ENCODE measurements around the gene LSAMP. TPM values are rescaled to one million over a fixed set of nuclear protein-coding genes. Genes with fewer than 3 reads are reported as not detected.

LSAMP gene
- total and polyA plus RNA-seq, 4 experiments from 2014 or later, result not detected

DNA sequence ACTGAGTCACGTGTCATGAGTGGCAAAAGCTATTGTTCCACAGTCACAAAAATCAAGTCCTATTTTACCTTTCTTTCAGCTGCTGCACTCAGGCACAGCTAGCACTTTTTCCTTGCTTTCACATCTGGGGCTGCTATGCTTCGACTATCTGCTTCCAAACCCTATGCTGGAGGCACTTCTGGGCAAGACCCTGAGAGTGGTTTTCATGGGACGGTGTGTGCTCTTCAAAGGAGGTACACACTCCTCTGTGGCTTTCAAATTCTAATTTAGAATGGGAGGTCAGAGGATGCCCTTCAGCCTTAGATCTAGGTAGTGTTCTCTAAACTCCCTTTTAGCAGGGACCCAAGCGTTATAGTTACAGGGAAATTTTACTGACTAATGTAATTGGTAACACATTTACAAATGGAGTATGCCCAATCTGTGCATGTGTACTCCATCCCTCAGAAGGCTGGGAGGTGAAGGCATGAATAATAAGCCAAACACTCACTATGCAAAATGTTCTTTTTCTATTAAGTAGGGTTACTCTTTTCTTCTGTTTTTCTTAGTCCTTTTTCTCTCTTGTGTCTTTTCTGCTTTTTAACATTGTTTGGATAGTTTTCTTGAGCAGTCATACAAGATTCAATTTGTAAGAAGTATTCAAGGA lies 188.3 kb downstream of the LSAMP start:
- H3K27ac Mint-ChIP-seq, result no peak overlapping the region
- Histone ChIP-seq H3K4me3 (ENCODE audit: low read length in 2 of 2) (no peak overlapping the region), H3K36me3 (ENCODE audit: insufficient read depth, low read length) (no peaks in the 10 kb centered on the region), H3K27ac (ENCODE audit: low read depth, low read length) (no peak overlapping the region), H3K27me3 (ENCODE audit: insufficient read depth, low read length) (no peaks in the 10 kb centered on the region), H3K4me1 (ENCODE audit: insufficient read depth, low read length) (no peaks in the 10 kb centered on the region), H3K9me3 (ENCODE audit: control insufficient read depth in 1 of 2, low read length in 2 of 2) (no peaks in the 10 kb centered on the region)
- CTCF ChIA-PET (ENCODE audit: partially characterized antibody), result no interaction called here
- H3K36me3 Mint-ChIP-seq, result no peaks in the 10 kb centered on the region
- H3K27me3 Mint-ChIP-seq, result no peaks in the 10 kb centered on the region
- POLR2A ChIA-PET (ENCODE audit: partially characterized antibody), result no interaction called here
- H3K4me1 Mint-ChIP-seq, result no peaks in the 10 kb centered on the region
- intact Hi-C loops (cut with micrococcal nuclease), result no loop called here
- H3K4me3 Mint-ChIP-seq, result no peak overlapping the region
- DNase-seq, result no peak
- peaks cover 0 to 2% (median 0%) of the 10 kb centered on the region in 8 donors for H3K9me3 Mint-ChIP-seq

DNA sequence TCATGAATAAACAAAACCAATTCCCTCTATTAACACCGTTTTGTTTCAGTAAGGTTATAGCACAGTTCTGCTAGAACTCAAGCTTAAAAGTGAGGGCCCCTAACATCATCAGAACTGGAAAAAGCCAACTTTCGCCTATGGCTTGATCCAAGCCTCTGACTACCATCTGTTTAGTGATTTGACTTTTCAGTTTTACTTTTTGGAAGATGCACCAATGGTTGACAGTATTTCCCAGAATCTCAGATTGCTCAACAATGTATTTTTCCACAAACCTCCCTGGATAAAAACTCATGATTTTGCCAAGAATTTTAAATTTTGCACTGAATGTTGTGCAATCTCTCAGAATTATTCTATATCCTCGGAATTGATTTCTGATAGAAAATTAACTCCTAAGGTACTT lies 190.7 kb downstream of the LSAMP start:
- H3K27ac Mint-ChIP-seq, result no peak overlapping the region
- Histone ChIP-seq H3K4me1 (ENCODE audit: insufficient read depth, low read length) (no peaks in the 10 kb centered on the region), H3K27me3 (ENCODE audit: insufficient read depth, low read length) (no peaks in the 10 kb centered on the region), H3K36me3 (ENCODE audit: insufficient read depth, low read length) (no peaks in the 10 kb centered on the region), H3K27ac (ENCODE audit: low read depth, low read length) (no peak overlapping the region), H3K9me3 (ENCODE audit: control insufficient read depth in 1 of 2, low read length in 2 of 2) (no peaks in the 10 kb centered on the region), H3K4me3 (ENCODE audit: low read length in 2 of 2) (no peak overlapping the region)
- no peaks in the 10 kb centered on the region for H3K27me3 Mint-ChIP-seq
- DNase-seq, result no peak
- H3K36me3 Mint-ChIP-seq, result no peaks in the 10 kb centered on the region
- POLR2A ChIA-PET (ENCODE audit: partially characterized antibody), result no interaction called here
- no peak overlapping the region for H3K4me3 Mint-ChIP-seq
- H3K4me1 Mint-ChIP-seq, result no peaks in the 10 kb centered on the region
- H3K9me3 Mint-ChIP-seq, result peaks cover 0 to 2% (median 0%) of the 10 kb centered on the region in 8 donors
- CTCF ChIA-PET (ENCODE audit: partially characterized antibody), result no interaction called here
- intact Hi-C loops (cut with micrococcal nuclease), result no loop called here

DNA sequence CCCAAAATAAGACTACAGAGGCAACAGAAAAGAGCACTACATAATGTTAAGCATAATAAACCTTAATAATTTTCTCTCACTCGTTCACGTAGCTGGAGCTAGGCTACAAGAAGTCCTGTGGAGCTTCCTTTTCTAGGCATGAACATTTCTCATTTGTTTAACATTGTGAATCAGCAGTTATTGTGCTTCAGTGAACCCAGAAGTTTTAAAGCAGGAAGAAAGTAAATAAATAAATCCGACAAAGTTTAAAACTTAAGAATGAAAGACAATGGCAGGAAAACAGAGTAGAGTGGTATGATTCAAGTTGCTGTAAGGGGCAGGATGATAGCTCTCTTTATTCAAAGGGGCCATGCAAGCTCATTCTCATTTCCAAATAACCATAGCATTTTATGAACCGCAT lies 191.8 kb downstream of the LSAMP start:
- no peaks in the 10 kb centered on the region for H3K4me1 ChIP-seq (ENCODE audit: insufficient read depth, low read length)
- H3K36me3 Mint-ChIP-seq, result no peaks in the 10 kb centered on the region
- no peak overlapping the region for H3K27ac Mint-ChIP-seq
- H3K9me3 ChIP-seq (ENCODE audit: control insufficient read depth in 1 of 2, low read length in 2 of 2), result no peaks in the 10 kb centered on the region
- no peak overlapping the region for H3K4me3 Mint-ChIP-seq
- no peaks in the 10 kb centered on the region for H3K36me3 ChIP-seq (ENCODE audit: insufficient read depth, low read length)
- H3K27ac ChIP-seq (ENCODE audit: low read depth, low read length), result no peak overlapping the region
- POLR2A ChIA-PET (ENCODE audit: partially characterized antibody), result no interaction called here
- no peaks in the 10 kb centered on the region for H3K27me3 Mint-ChIP-seq
- H3K4me1 Mint-ChIP-seq, result no peaks in the 10 kb centered on the region
- H3K4me3 ChIP-seq (ENCODE audit: low read length in 2 of 2), result no peak overlapping the region
- H3K9me3 Mint-ChIP-seq, result peaks cover 0 to 2% (median 0%) of the 10 kb centered on the region in 8 donors
- H3K27me3 ChIP-seq (ENCODE audit: insufficient read depth, low read length), result no peaks in the 10 kb centered on the region
- CTCF ChIA-PET (ENCODE audit: partially characterized antibody), result no interaction called here
- DNase-seq, result no peak
- intact Hi-C loops (cut with micrococcal nuclease), result no loop called here

DNA sequence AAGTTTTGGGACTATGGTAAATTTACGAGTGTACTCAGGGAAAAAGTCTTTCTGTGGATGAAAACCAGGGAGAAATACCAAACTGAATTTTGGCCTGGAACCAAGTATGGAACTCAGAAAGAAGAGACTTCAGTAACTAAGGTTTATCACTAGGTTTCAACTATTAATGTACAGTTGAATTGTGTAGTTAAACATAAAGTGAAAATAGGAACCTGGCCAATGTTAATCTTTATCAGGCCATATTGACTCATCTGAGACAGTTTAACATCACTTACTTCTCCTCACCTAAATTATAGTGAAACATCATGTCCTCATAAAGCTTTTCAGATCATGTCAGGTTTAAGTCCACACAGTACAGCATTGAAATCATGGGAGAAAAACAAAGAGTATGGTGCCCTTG lies 197.7 kb downstream of the LSAMP start:
- POLR2A ChIA-PET (ENCODE audit: partially characterized antibody), result no interaction called here
- CTCF ChIA-PET (ENCODE audit: partially characterized antibody), result no interaction called here
- Mint-ChIP-seq H3K27ac (no peak overlapping the region), H3K36me3 (no peaks in the 10 kb centered on the region), H3K27me3 (no peaks in the 10 kb centered on the region), H3K9me3 (peaks cover 0 to 1% (median 0%) of the 10 kb centered on the region in 8 donors), H3K4me3 (no peak overlapping the region), H3K4me1 (no peaks in the 10 kb centered on the region)
- Histone ChIP-seq H3K4me3 (ENCODE audit: low read length in 2 of 2) (no peak overlapping the region), H3K4me1 (ENCODE audit: insufficient read depth, low read length) (no peaks in the 10 kb centered on the region), H3K9me3 (ENCODE audit: control insufficient read depth in 1 of 2, low read length in 2 of 2) (no peaks in the 10 kb centered on the region), H3K36me3 (ENCODE audit: insufficient read depth, low read length) (no peaks in the 10 kb centered on the region), H3K27ac (ENCODE audit: low read depth, low read length) (no peak overlapping the region), H3K27me3 (ENCODE audit: insufficient read depth, low read length) (no peaks in the 10 kb centered on the region)
- intact Hi-C loops (cut with micrococcal nuclease), result no loop called here
- no peak for DNase-seq

DNA sequence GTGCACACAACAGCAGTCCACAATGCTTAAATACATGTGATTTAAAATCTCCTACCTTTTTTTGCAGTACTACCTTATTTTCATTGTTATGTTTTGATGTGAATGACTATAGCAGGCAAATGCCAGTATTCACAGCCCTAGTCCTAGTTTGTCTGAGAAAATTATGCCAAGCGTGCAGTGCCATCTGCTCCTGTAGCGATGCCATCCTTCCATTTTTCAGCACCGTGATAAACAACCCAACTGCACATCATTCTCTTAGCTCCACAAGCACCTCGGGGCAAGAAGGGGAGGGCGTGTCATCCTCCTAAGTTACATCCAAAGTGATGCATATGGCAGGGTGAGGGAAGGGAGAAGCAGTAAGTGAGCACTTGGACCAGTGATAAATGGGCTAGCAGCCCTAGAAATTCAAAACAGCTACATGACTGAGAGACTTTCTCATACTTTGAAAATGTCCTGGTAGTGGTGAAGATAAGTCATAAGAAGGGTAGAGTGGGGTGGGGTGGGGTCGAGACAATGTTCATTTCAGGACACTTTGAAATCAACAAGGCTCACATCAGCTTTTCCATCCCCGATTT lies 198.8 kb downstream of the LSAMP start:
- H3K27me3 Mint-ChIP-seq, result no peaks in the 10 kb centered on the region
- Histone ChIP-seq H3K4me1 (ENCODE audit: insufficient read depth, low read length) (no peaks in the 10 kb centered on the region), H3K4me3 (ENCODE audit: low read length in 2 of 2) (no peak overlapping the region), H3K36me3 (ENCODE audit: insufficient read depth, low read length) (no peaks in the 10 kb centered on the region), H3K27ac (ENCODE audit: low read depth, low read length) (no peak overlapping the region), H3K9me3 (ENCODE audit: control insufficient read depth in 1 of 2, low read length in 2 of 2) (no peaks in the 10 kb centered on the region), H3K27me3 (ENCODE audit: insufficient read depth, low read length) (no peaks in the 10 kb centered on the region)
- ChIA-PET POLR2A (ENCODE audit: partially characterized antibody) (no interaction called here), CTCF (ENCODE audit: partially characterized antibody) (no interaction called here)
- H3K4me3 Mint-ChIP-seq, result no peak overlapping the region
- H3K9me3 Mint-ChIP-seq, result peaks cover 0 to 1% (median 0%) of the 10 kb centered on the region in 8 donors
- intact Hi-C loops (cut with micrococcal nuclease), result no loop called here
- no peak overlapping the region for H3K27ac Mint-ChIP-seq
- DNase-seq, result no peak
- H3K36me3 Mint-ChIP-seq, result no peaks in the 10 kb centered on the region
- no peaks in the 10 kb centered on the region for H3K4me1 Mint-ChIP-seq

DNA sequence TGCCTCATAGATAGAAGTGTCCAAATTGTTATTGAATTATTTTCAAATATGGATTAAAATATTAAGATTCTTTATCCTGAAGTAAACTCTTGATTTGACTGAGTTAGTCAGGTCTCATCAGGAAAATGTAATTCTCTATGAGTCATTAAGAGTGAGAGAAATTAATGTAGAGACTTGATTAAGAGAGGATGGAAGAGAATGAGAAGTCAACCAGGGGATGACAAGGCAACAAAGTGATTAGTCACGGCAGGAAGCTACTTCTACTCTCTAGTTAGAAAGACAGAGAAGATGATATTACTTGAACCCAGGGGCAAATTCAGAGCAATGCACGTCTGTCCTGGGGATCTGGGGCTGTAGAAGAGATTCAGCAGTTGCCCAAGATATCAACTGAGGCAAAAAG lies 202.5 kb downstream of the LSAMP start:
- H3K4me3 Mint-ChIP-seq, result no peak overlapping the region
- H3K36me3 Mint-ChIP-seq, result no peaks in the 10 kb centered on the region
- CTCF ChIA-PET (ENCODE audit: partially characterized antibody), result no interaction called here
- DNase-seq, result no peak
- POLR2A ChIA-PET (ENCODE audit: partially characterized antibody), result no interaction called here
- no peaks in the 10 kb centered on the region for H3K36me3 ChIP-seq (ENCODE audit: insufficient read depth, low read length)
- no peaks in the 10 kb centered on the region for H3K27me3 Mint-ChIP-seq
- H3K4me1 Mint-ChIP-seq, result no peaks in the 10 kb centered on the region
- H3K9me3 ChIP-seq (ENCODE audit: control insufficient read depth in 1 of 2, low read length in 2 of 2), result no peaks in the 10 kb centered on the region
- intact Hi-C loops (cut with micrococcal nuclease), result no loop called here
- H3K27me3 ChIP-seq (ENCODE audit: insufficient read depth, low read length), result no peaks in the 10 kb centered on the region
- no peak overlapping the region for H3K4me3 ChIP-seq (ENCODE audit: low read length in 2 of 2)
- no peaks in the 10 kb centered on the region for H3K4me1 ChIP-seq (ENCODE audit: insufficient read depth, low read length)
- H3K27ac Mint-ChIP-seq, result no peak overlapping the region
- no peak overlapping the region for H3K27ac ChIP-seq (ENCODE audit: low read depth, low read length)
- no peaks in the 10 kb centered on the region for H3K9me3 Mint-ChIP-seq

DNA sequence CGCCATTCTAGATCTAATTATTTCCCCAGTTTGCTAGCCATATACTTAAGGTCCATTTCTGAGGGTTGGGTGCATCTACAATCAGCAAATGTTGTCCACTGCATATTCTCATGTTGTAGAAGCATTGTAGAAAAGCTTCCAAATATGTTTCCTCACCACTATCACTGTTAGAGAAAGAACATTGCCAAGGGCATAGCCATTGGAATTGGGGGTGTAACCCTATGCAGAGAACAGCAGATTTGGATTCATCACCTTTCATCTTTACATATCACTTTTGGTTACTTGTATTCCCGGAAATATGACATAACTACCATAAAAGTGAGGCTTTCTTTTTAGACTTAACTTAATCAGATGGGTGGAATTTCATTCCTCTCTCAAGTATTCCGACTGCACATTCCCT lies 203.6 kb downstream of the LSAMP start:
- ChIA-PET POLR2A (ENCODE audit: partially characterized antibody) (no interaction called here), CTCF (ENCODE audit: partially characterized antibody) (no interaction called here)
- Histone ChIP-seq H3K27ac (ENCODE audit: low read depth, low read length) (no peak overlapping the region), H3K27me3 (ENCODE audit: insufficient read depth, low read length) (no peaks in the 10 kb centered on the region), H3K4me1 (ENCODE audit: insufficient read depth, low read length) (no peaks in the 10 kb centered on the region), H3K36me3 (ENCODE audit: insufficient read depth, low read length) (no peaks in the 10 kb centered on the region), H3K4me3 (ENCODE audit: low read length in 2 of 2) (no peak overlapping the region), H3K9me3 (ENCODE audit: control insufficient read depth in 1 of 2, low read length in 2 of 2) (no peaks in the 10 kb centered on the region)
- H3K36me3 Mint-ChIP-seq, result no peaks in the 10 kb centered on the region
- no peak overlapping the region for H3K27ac Mint-ChIP-seq
- no peaks in the 10 kb centered on the region for H3K9me3 Mint-ChIP-seq
- no peaks in the 10 kb centered on the region for H3K4me1 Mint-ChIP-seq
- H3K27me3 Mint-ChIP-seq, result no peaks in the 10 kb centered on the region
- no peak for DNase-seq
- intact Hi-C loops (cut with micrococcal nuclease), result no loop called here
- H3K4me3 Mint-ChIP-seq, result no peak overlapping the region

DNA sequence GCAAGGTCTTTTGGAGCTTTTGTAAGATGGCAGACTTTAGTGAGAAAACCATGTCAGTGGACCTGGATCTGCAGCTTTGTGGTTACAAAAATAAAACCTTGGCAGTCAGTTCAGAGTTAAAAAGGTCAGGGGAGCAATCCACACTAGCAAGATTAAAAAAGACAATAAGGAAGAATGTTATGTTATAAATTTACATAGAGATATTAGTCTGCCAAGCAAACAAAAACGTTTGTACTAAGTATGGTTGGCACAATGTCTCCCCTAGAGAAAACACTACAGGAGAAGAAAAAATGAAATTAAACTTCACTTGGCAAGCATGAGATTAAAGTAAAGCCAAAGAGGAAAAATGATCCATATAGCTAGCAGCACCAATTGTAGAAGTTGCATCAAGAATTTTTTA lies 205.0 kb downstream of the LSAMP start:
- H3K4me3 ChIP-seq (ENCODE audit: low read length in 2 of 2), result no peak overlapping the region
- H3K27ac ChIP-seq (ENCODE audit: low read depth, low read length), result no peak overlapping the region
- no peak for DNase-seq
- ChIA-PET POLR2A (ENCODE audit: partially characterized antibody) (no interaction called here), CTCF (ENCODE audit: partially characterized antibody) (no interaction called here)
- Mint-ChIP-seq H3K36me3 (no peaks in the 10 kb centered on the region), H3K4me3 (no peak overlapping the region), H3K4me1 (no peaks in the 10 kb centered on the region), H3K27me3 (no peaks in the 10 kb centered on the region), H3K27ac (no peak overlapping the region), H3K9me3 (no peaks in the 10 kb centered on the region)
- no peaks in the 10 kb centered on the region for H3K4me1 ChIP-seq (ENCODE audit: insufficient read depth, low read length)
- no peaks in the 10 kb centered on the region for H3K27me3 ChIP-seq (ENCODE audit: insufficient read depth, low read length)
- H3K9me3 ChIP-seq (ENCODE audit: control insufficient read depth in 1 of 2, low read length in 2 of 2), result no peaks in the 10 kb centered on the region
- intact Hi-C loops (cut with micrococcal nuclease), result no loop called here
- H3K36me3 ChIP-seq (ENCODE audit: insufficient read depth, low read length), result no peaks in the 10 kb centered on the region

Data from CD4-positive, alpha-beta memory T cell (primary cell).